ENCODE data around the gene PHF12.

PHF12 gene

DNA sequence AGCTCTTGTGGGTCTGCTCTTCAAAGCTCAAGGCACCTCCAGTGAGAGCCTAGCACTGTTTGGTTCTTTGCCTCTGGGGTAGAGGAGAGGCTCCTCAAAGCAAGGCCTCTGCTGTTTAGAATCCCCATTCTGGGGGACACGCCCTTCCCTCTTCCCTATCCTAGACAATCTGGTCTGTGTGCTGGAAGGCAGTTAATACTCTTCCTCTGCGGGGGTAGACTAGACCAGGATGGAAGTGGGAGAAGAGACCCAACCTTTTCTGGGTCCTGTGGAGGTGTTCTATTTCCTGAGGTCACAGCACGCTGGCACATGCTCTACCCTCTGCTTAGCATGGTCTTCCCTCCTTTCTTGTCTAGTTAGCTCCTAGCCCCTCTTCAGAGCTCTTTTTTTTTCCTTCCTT lies 88.8 kb downstream of the PHF12 start:
- DNase-seq = no peak

- DNase-seq = no peak
These were observed 89.7 kb downstream of the PHF12 start for GRCh38 chr17:28861393-28862203.

GRCh38 chr17:28860363-28860808 lies 90.9 kb downstream of the PHF12 start:
- DNase-seq = no peak

DNA sequence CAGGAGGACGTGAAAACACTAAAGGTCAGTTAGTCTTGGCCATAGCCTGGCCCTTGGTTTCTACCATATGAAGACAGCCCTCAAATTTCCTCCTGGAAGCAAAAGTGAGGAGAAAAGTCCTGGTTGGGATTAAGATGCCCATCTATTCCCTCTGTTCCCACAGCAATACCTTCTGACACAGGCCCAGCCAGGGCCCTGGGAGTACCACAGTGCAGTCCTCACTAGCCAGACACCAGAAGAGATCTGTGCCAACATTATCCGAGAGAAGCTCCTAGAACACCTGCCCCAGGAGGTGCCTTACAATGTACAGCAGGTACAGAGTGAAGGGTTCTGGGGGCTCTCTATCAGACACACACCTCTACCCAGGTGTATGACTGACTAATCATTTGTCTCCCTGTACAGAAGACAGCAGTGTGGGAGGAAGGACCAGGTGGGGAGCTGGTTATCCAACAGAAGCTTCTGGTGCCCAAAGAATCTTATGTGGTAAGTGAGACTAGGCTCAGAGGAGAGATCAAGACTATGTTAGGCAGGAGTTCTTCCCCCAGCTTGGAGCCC lies 92.4 kb downstream of the PHF12 start:
- DNase-seq = no peak

GRCh38 chr17:28857905-28858800 lies 93.2 kb downstream of the PHF12 start:
- DNase-seq = no peak

- DNase-seq = no peak
These were observed 95.2 kb downstream of the PHF12 start for GRCh38 chr17:28856028-28856574.

DNA sequence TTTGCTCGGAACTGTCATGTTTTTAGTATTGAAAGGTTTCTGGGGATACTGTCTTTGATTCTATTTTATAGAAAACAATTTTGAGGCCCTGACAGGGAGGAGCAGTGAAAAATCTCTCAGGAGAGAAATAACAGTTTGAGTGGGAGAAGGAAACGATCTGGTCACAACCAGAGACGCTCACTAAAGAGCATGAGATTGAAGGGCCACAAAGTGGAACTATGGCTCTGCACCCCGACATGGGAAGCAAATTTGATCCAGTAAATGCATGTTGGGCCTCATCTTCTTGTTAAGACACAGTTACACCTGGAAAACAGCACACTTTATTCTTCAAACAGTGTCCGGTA lies 96.0 kb downstream of the PHF12 start:
- no peak for DNase-seq

Data from amygdala (tissue), 56 donors.